Measurements from ENCODE around the gene KDM3B.
"Not testable (repeated sequence)": the region's sequence is repeated elsewhere in the genome, so short reads cannot be mapped to it uniquely, and the experiment has no call there.

The KDM3B gene

GRCh38 chr5:138389332-138389731, 36.8 kb downstream of the KDM3B start:
- WGBS, result no CpG with 5 or more reads among the region's 3 CpGs
- no peaks in the 10 kb centered on the region for H3K9me3 ChIP-seq (ENCODE audit: control insufficient read depth, low read length)
- no peak overlapping the region for H2AK5ac ChIP-seq (ENCODE audit: low read length, severe bottlenecking)
- no peaks in the 10 kb centered on the region for H3K4me1 ChIP-seq (ENCODE audit: control insufficient read depth, insufficient read depth, low read depth, low read length)
- no peak overlapping the region for H2BK5ac ChIP-seq (ENCODE audit: low read depth, low read length, poor library complexity, severe bottlenecking)
- H3K14ac ChIP-seq (ENCODE audit: low read length in 2 of 2), result no peak overlapping the region
- no peak overlapping the region for H3K4ac ChIP-seq (ENCODE audit: low read depth in 1 of 2, low read length in 2 of 2)
- H3K27me3 ChIP-seq (ENCODE audit: control insufficient read depth in 1 of 2, insufficient read depth in 1 of 2, low read length in 2 of 2), result no peaks in the 10 kb centered on the region
- no peak overlapping the region for H3K27ac ChIP-seq (ENCODE audit: low read length, poor library complexity, severe bottlenecking)
- H2BK120ac ChIP-seq (ENCODE audit: low read depth, low read length), result no peak overlapping the region
- no peak overlapping the region for H3K18ac ChIP-seq (ENCODE audit: low read depth in 1 of 2, low read length in 2 of 2)
- H2BK15ac ChIP-seq (ENCODE audit: low read depth, poor library complexity, severe bottlenecking), result no peak overlapping the region
- H3K4me3 ChIP-seq (ENCODE audit: insufficient read depth in 1 of 2, low read depth in 1 of 2, low read length in 2 of 2), result no peak overlapping the region
- no peak overlapping the region for H3K9ac ChIP-seq (ENCODE audit: low read length)
- no peak overlapping the region for H2AFZ ChIP-seq (ENCODE audit: low read depth, low read length)
- H4K8ac ChIP-seq (ENCODE audit: low read length), result no peak overlapping the region
- no peak for DNase-seq
- H3K4me2 ChIP-seq (ENCODE audit: low read length, poor library complexity, severe bottlenecking), result no peak overlapping the region
- no peak overlapping the region for H3K23ac ChIP-seq (ENCODE audit: low read length in 2 of 2)
- H2BK12ac ChIP-seq (ENCODE audit: low read length in 2 of 2), result no peak overlapping the region
- H3K36me3 ChIP-seq (ENCODE audit: control insufficient read depth in 1 of 2, insufficient read depth in 2 of 2, low read depth in 1 of 2, low read length in 2 of 2), result peaks cover 30 to 73% of the 10 kb centered on the region in 2 experiments
- peaks cover 27% of the 10 kb centered on the region for H3K79me1 ChIP-seq (replicated peaks; ENCODE audit: low read length, poor library complexity, severe bottlenecking)
- no peak overlapping the region for H4K91ac ChIP-seq (ENCODE audit: low read length)

GRCh38 chr5:138389911-138390310, 37.4 kb downstream of the KDM3B start:
- not testable (repeated sequence) for H2BK12ac ChIP-seq (ENCODE audit: low read length in 2 of 2); H2BK120ac ChIP-seq (ENCODE audit: low read depth, low read length); H3K9ac ChIP-seq (ENCODE audit: low read length); H2BK15ac ChIP-seq (ENCODE audit: low read depth, poor library complexity, severe bottlenecking); H3K4me3 ChIP-seq (ENCODE audit: insufficient read depth in 1 of 2, low read depth in 1 of 2, low read length in 2 of 2); H3K4me1 ChIP-seq (ENCODE audit: control insufficient read depth, insufficient read depth, low read depth, low read length); H4K91ac ChIP-seq (ENCODE audit: low read length); H3K4me2 ChIP-seq (ENCODE audit: low read length, poor library complexity, severe bottlenecking); H4K8ac ChIP-seq (ENCODE audit: low read length); H3K27me3 ChIP-seq (ENCODE audit: control insufficient read depth in 1 of 2, insufficient read depth in 1 of 2, low read length in 2 of 2); DNase-seq; H2AK5ac ChIP-seq (ENCODE audit: low read length, severe bottlenecking); H2BK5ac ChIP-seq (ENCODE audit: low read depth, low read length, poor library complexity, severe bottlenecking); H3K9me3 ChIP-seq (ENCODE audit: control insufficient read depth, low read length); H3K27ac ChIP-seq (ENCODE audit: low read length, poor library complexity, severe bottlenecking); H3K18ac ChIP-seq (ENCODE audit: low read depth in 1 of 2, low read length in 2 of 2); H3K14ac ChIP-seq (ENCODE audit: low read length in 2 of 2); H3K23ac ChIP-seq (ENCODE audit: low read length in 2 of 2); H2AFZ ChIP-seq (ENCODE audit: low read depth, low read length); H3K4ac ChIP-seq (ENCODE audit: low read depth in 1 of 2, low read length in 2 of 2)
- 92% methylated on average over 7 of the region's 10 CpGs for WGBS
- Histone ChIP-seq H3K36me3 (ENCODE audit: control insufficient read depth in 1 of 2, insufficient read depth in 2 of 2, low read depth in 1 of 2, low read length in 2 of 2) (peaks cover 28 to 79% of the 10 kb centered on the region in 2 experiments), H3K79me1 (replicated peaks; ENCODE audit: low read length, poor library complexity, severe bottlenecking) (peaks cover 28% of the 10 kb centered on the region)

- H3K23ac ChIP-seq (ENCODE audit: low read length in 2 of 2), result no peak overlapping the region
- H4K91ac ChIP-seq (ENCODE audit: low read length), result no peak overlapping the region
- H2AFZ ChIP-seq (ENCODE audit: low read depth, low read length), result no peak overlapping the region
- no peak overlapping the region for H3K18ac ChIP-seq (ENCODE audit: low read depth in 1 of 2, low read length in 2 of 2)
- H3K9ac ChIP-seq (ENCODE audit: low read length), result no peak overlapping the region
- WGBS, result 98% methylated on average over 9 of the region's 9 CpGs
- H3K9me3 ChIP-seq (ENCODE audit: control insufficient read depth, low read length), result no peaks in the 10 kb centered on the region
- no peak overlapping the region for H2BK120ac ChIP-seq (ENCODE audit: low read depth, low read length)
- H3K14ac ChIP-seq (ENCODE audit: low read length in 2 of 2), result no peak overlapping the region
- no peak overlapping the region for H3K27ac ChIP-seq (ENCODE audit: low read length, poor library complexity, severe bottlenecking)
- no peak overlapping the region for H3K4ac ChIP-seq (ENCODE audit: low read depth in 1 of 2, low read length in 2 of 2)
- no peak overlapping the region for H2AK5ac ChIP-seq (ENCODE audit: low read length, severe bottlenecking)
- H3K4me3 ChIP-seq (ENCODE audit: insufficient read depth in 1 of 2, low read depth in 1 of 2, low read length in 2 of 2), result no peak overlapping the region
- no peaks in the 10 kb centered on the region for H3K4me1 ChIP-seq (ENCODE audit: control insufficient read depth, insufficient read depth, low read depth, low read length)
- H2BK5ac ChIP-seq (ENCODE audit: low read depth, low read length, poor library complexity, severe bottlenecking), result no peak overlapping the region
- no peak overlapping the region for H3K4me2 ChIP-seq (ENCODE audit: low read length, poor library complexity, severe bottlenecking)
- no peak overlapping the region for H2BK15ac ChIP-seq (ENCODE audit: low read depth, poor library complexity, severe bottlenecking)
- no peaks in the 10 kb centered on the region for H3K27me3 ChIP-seq (ENCODE audit: control insufficient read depth in 1 of 2, insufficient read depth in 1 of 2, low read length in 2 of 2)
- H3K79me1 ChIP-seq (replicated peaks; ENCODE audit: low read length, poor library complexity, severe bottlenecking), result peaks cover 25% of the 10 kb centered on the region
- H2BK12ac ChIP-seq (ENCODE audit: low read length in 2 of 2), result no peak overlapping the region
- H3K36me3 ChIP-seq (ENCODE audit: control insufficient read depth in 1 of 2, insufficient read depth in 2 of 2, low read depth in 1 of 2, low read length in 2 of 2), result peaks cover 18 to 75% of the 10 kb centered on the region in 2 experiments
- no peak overlapping the region for H4K8ac ChIP-seq (ENCODE audit: low read length)
- no peak for DNase-seq
Observed at GRCh38 chr5:138391859-138392386, 39.4 kb downstream of the KDM3B start.

- H2AK5ac ChIP-seq (ENCODE audit: low read length, severe bottlenecking), result no peak overlapping the region
- H3K4ac ChIP-seq (ENCODE audit: low read depth in 1 of 2, low read length in 2 of 2), result no peak overlapping the region
- no peak overlapping the region for H3K14ac ChIP-seq (ENCODE audit: low read length in 2 of 2)
- H2BK15ac ChIP-seq (ENCODE audit: low read depth, poor library complexity, severe bottlenecking), result no peak overlapping the region
- H4K91ac ChIP-seq (ENCODE audit: low read length), result no peak overlapping the region
- DNase-seq, result no peak
- peaks cover 17% of the 10 kb centered on the region for H3K79me1 ChIP-seq (replicated peaks; ENCODE audit: low read length, poor library complexity, severe bottlenecking)
- H3K23ac ChIP-seq (ENCODE audit: low read length in 2 of 2), result no peak overlapping the region
- H2BK120ac ChIP-seq (ENCODE audit: low read depth, low read length), result no peak overlapping the region
- H3K27me3 ChIP-seq (ENCODE audit: control insufficient read depth in 1 of 2, insufficient read depth in 1 of 2, low read length in 2 of 2), result no peaks in the 10 kb centered on the region
- no peak overlapping the region for H2BK12ac ChIP-seq (ENCODE audit: low read length in 2 of 2)
- no peaks in the 10 kb centered on the region for H3K9me3 ChIP-seq (ENCODE audit: control insufficient read depth, low read length)
- no peak overlapping the region for H4K8ac ChIP-seq (ENCODE audit: low read length)
- H3K4me3 ChIP-seq (ENCODE audit: insufficient read depth in 1 of 2, low read depth in 1 of 2, low read length in 2 of 2), result no peak overlapping the region
- no peak overlapping the region for H2BK5ac ChIP-seq (ENCODE audit: low read depth, low read length, poor library complexity, severe bottlenecking)
- H3K4me1 ChIP-seq (ENCODE audit: control insufficient read depth, insufficient read depth, low read depth, low read length), result no peaks in the 10 kb centered on the region
- no peak overlapping the region for H3K9ac ChIP-seq (ENCODE audit: low read length)
- no peak overlapping the region for H3K27ac ChIP-seq (ENCODE audit: low read length, poor library complexity, severe bottlenecking)
- H3K36me3 ChIP-seq (ENCODE audit: control insufficient read depth in 1 of 2, insufficient read depth in 2 of 2, low read depth in 1 of 2, low read length in 2 of 2), result peaks cover 40 to 64% of the 10 kb centered on the region in 2 experiments
- no peak overlapping the region for H3K18ac ChIP-seq (ENCODE audit: low read depth in 1 of 2, low read length in 2 of 2)
- no peak overlapping the region for H3K4me2 ChIP-seq (ENCODE audit: low read length, poor library complexity, severe bottlenecking)
- H2AFZ ChIP-seq (ENCODE audit: low read depth, low read length), result no peak overlapping the region
Observed at GRCh38 chr5:138402640-138403039, 50.2 kb downstream of the KDM3B start.

Measured in mesenchymal stem cell (in vitro differentiated cells and primary cell).